Right hindlimb (tissue), 1 donor: ENCODE results near the gene GPC3.
"Not testable (repeated sequence)": the region's sequence is repeated elsewhere in the genome, so short reads cannot be mapped to it uniquely, and the experiment has no call there.

Experiments
- DNase-seq: peaks from one replicate; pipeline ENCODE4 v3.0.0-alpha.2; 2018

Gene GPC3

GRCh38 chrX:133923548-133923947 is 61.8 kb downstream of the GPC3 start:
- peak; percentile 26 for DNase-seq

GRCh38 chrX:133923113-133923512 is 62.3 kb downstream of the GPC3 start:
- DNase-seq = no peak

GRCh38 chrX:133922390-133922771 is 63.0 kb downstream of the GPC3 start:
- no peak for DNase-seq

- DNase-seq = no peak
These were observed 63.5 kb downstream of the GPC3 start for GRCh38 chrX:133921764-133922389.

GRCh38 chrX:133921086-133921485 is 64.3 kb downstream of the GPC3 start:
- DNase-seq = no peak

GRCh38 chrX:133918361-133918771 is 67.0 kb downstream of the GPC3 start:
- no peak for DNase-seq

GRCh38 chrX:133916984-133917722 is 68.2 kb downstream of the GPC3 start:
- no peak for DNase-seq

GRCh38 chrX:133913658-133914388 is 71.6 kb downstream of the GPC3 start:
- DNase-seq = no peak

- no peak for DNase-seq
These were observed 72.4 kb downstream of the GPC3 start for GRCh38 chrX:133913009-133913408.

GRCh38 chrX:133911825-133912495 is 73.4 kb downstream of the GPC3 start:
- DNase-seq = no peak

- DNase-seq = no peak
These were observed 74.9 kb downstream of the GPC3 start for GRCh38 chrX:133910539-133910938.

- DNase-seq = no peak
These were observed 75.5 kb downstream of the GPC3 start for GRCh38 chrX:133909888-133910287.

- no peak for DNase-seq
These were observed 77.0 kb downstream of the GPC3 start for GRCh38 chrX:133908223-133908955.

- DNase-seq = no peak
These were observed 77.8 kb downstream of the GPC3 start for GRCh38 chrX:133907606-133908005.

GRCh38 chrX:133905305-133905704 is 80.1 kb downstream of the GPC3 start:
- no peak for DNase-seq

GRCh38 chrX:133897593-133898163 is 87.7 kb downstream of the GPC3 start:
- no peak for DNase-seq

GRCh38 chrX:133892337-133892736 is 93.1 kb downstream of the GPC3 start:
- DNase-seq = no peak

- no peak for DNase-seq
These were observed 96.4 kb downstream of the GPC3 start for GRCh38 chrX:133888984-133889383.

GRCh38 chrX:133888084-133888483 is 97.3 kb downstream of the GPC3 start:
- not testable (repeated sequence) for DNase-seq

- no peak for DNase-seq
These were observed 100.7 kb downstream of the GPC3 start for GRCh38 chrX:133884430-133885394.

GRCh38 chrX:133881893-133882292 is 103.5 kb downstream of the GPC3 start:
- DNase-seq = no peak
